ENCODE results near the gene NPBWR2.
"Not testable (repeated sequence)": the region's sequence is repeated elsewhere in the genome, so short reads cannot be mapped to it uniquely, and the experiment has no call there.

The NPBWR2 gene

DNA sequence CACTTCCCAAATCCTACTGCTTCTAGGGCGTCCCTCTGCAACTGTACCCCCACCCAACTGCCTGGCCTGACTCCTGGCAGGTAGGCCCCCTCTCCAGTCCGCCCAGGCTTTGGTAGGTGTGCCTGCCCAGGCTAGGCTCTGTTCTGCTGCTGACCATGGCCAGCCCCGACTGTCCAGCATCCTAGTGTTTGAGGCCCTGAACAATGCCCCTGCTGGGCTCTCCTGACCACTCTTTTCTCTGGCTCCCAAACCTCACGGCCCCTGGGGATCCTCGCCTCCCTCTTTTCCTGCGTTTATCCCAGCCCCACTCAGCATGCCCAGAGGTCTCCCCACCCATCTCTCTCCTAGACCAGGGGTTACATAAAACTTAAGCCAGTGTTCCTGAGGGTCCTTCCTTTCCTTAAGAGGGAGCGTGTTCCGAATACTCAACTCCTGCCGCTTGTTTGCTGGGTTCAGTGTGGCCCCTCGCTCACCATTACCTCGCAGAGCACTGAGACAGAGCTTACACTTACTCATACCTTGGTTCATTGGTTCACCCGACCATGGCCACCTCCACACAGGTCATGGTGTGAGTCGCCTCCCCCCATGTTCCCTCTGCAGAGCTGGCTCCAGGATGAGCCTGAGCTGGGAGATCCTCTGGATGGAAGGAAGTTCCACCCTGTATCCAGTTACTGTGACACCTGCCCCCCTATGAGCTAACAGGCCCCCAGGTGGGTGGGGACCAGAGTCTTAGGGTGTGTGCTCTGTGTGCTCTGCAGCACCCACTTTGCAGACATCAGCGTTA, 35.8 kb upstream of the NPBWR2 start:
- no peak for DNase-seq (ENCODE audit: low read depth)

DNA sequence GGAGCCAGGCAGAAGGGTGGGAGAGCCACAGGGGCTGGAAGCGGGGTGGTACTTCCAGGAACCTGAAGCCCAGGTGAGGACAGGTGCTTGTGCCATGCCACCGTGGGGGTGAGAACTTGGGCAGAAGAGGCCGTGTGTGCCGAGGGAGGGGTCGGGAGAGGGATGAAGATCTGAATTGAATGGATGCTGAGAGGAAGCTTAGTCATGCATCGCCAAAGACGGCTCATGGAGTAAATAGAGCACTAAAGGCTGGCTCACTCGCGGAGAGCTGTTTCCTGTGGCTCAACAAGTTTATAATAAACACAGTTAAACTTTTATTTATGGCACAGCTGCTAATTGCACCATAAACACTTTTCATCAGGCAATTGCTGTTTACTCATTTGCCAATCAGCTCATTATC, 35.2 kb upstream of the NPBWR2 start:
- no peak for DNase-seq (ENCODE audit: low read depth)

GRCh38 chr20:64140956-64141355, 33.6 kb upstream of the NPBWR2 start:
- no peak for DNase-seq (ENCODE audit: low read depth)

DNA sequence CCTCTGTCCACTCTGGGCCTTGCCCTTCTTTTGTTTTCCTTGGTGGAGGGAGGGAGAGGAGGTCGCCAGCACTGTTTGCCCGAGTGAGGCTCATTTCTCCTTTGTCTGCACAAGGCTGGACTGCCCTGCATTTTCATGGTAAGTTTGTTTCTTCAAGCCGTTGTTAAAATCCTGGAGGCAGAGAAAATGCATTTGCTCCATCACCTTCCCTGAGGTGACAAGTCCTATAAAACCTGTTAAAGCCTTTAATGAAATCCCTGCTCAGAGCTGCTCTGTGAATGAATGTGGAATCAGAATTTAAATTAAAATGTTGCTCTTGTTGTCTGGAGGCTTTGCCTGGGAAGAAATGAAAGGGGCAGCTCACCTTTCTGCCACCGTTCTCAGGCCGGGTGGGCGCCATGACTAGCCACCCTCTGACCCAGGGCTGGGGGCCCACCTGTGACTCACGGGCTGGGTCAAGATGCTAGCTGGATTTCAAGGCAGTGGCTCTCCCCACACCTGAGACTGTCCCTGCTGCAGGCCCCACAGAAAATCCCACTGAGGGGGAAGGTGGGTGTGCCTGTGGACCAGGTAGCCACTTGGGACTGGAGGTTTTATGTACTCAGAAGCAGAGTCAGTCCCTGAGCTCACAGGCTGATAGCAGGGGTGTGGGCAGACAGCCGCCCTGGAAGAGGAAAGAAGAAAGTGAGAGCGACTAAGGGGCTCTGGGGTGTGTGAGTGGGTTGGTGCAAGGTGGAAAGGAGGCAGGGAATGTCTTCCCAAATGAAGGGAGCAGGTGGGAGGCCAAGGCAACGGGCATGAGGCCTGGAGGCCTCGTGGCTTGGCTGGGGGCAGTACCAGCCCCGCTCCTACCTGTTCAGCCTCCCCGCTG, 32.9 kb upstream of the NPBWR2 start:
- DNase-seq (ENCODE audit: low read depth), result no peak

GRCh38 chr20:64139199-64140060, 32.1 kb upstream of the NPBWR2 start:
- DNase-seq (ENCODE audit: low read depth), result no peak

GRCh38 chr20:64138276-64138815, 31.0 kb upstream of the NPBWR2 start:
- no peak for DNase-seq (ENCODE audit: low read depth)

GRCh38 chr20:64137598-64138031, 30.2 kb upstream of the NPBWR2 start:
- no peak for DNase-seq (ENCODE audit: low read depth)

DNA sequence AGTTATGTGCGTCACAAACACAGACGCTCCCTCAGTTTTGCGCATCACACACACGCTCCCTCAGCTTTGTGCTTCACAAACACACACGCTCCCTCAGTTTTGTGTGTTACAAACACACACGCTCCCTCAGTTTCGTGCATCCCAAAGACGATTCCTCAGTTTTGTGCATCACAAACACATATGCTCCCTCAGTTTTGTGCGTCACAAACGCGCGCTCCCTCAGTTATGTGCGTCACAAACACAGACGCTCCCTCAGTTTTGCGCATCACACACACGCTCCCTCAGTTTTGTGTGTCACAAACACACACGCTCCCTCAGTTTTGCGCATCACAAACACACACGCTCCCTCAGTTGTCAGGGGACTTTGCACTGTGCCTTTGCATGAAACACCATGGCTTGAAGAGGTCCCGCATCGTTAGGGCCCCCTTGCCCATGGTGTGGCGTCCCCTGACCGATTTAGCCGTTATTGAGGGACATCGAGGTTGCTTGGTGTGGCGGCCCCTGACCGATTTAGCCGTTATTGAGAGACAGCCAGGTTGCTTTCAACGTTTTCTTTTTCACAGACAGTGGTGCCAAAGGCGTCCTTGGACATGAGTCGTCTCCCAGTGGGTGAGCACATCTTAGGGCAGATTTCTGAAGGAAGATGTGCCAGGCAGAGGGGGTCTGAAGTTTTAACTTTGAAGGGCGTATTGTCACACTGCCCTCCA, 28.8 kb upstream of the NPBWR2 start:
- no peak for DNase-seq (ENCODE audit: low read depth)

DNA sequence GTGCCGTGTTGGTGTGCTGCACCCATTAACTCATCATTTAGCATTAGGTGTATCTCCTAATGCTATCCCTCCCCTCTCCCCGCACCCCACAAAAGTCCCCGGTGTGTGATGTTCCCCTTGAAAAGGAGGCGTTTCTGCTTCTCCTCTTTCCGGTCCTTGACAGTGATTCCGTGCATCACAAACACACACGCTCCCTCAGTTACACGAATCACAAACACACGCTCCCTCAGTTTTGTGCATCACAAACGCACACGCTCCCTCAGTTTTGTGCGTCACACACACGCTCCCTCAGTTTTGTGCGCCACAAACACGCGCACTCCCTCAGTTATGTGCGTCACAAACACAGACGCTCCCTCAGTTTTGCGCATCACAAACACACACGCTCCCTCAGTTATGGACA, 27.4 kb upstream of the NPBWR2 start:
- not testable (repeated sequence) for DNase-seq (ENCODE audit: low read depth)

- DNase-seq (ENCODE audit: low read depth), result no peak
Measured at GRCh38 chr20:64133951-64134407, 26.6 kb upstream of the NPBWR2 start.

DNA sequence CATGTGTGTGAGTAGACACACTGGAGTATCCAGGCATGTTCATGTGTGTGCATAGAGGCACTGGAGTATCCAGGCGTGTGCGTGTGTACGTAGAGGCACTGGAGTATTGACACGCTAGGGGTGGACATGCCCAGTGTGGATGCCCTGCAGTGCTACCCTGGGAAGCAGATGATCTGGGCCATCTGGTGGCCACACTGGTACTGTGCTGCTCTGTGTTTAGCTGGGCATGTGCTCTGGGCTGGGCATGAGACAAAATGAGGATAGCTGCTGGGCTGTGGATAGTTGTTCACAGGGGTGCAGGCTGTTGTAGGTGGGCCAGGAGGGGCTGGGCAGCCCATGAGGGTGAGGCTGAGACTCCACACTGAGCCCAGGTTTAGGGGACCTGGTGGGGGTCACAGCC, 24.0 kb upstream of the NPBWR2 start:
- DNase-seq (ENCODE audit: low read depth), result no peak

DNA sequence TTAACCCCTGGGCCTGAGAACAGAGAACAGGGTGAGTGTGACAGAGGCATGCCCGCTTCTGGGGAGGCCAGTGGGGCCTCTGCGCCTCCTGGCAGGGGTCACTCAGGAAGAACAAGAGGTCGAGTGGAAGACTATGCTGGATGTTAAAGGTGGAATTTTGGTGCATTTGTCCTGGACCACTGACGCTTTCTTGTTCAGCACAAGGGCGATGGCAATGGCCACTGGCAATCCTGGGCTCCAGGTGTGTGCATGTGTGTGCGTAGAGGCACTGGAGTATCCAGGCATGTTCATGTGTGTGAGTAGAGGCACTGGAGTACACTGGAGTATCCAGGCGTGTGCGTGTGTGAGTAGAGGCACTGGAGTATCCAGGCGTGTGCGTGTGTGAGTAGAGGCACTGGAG, 23.5 kb upstream of the NPBWR2 start:
- no peak for DNase-seq (ENCODE audit: low read depth)

DNA sequence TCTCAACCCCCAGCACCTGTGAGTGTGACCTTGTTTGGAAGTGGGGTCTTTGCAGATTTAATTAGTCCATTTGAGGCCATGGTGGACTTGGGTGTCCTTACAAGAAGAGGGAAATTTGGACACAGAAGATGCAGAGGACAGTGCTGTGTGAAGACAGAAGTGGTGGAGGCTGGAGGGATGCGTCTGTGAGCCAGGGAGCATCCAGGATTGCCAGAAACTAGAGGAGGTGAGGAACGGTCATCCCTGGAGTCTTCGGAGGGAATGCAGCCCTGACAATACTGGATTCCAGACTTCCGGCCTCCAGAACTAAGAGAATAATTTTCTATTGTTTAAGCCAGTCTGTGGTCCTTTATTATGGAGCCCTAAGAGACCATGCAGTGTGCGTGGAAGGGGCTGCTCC, 22.9 kb upstream of the NPBWR2 start:
- no peak for DNase-seq (ENCODE audit: low read depth)

DNA sequence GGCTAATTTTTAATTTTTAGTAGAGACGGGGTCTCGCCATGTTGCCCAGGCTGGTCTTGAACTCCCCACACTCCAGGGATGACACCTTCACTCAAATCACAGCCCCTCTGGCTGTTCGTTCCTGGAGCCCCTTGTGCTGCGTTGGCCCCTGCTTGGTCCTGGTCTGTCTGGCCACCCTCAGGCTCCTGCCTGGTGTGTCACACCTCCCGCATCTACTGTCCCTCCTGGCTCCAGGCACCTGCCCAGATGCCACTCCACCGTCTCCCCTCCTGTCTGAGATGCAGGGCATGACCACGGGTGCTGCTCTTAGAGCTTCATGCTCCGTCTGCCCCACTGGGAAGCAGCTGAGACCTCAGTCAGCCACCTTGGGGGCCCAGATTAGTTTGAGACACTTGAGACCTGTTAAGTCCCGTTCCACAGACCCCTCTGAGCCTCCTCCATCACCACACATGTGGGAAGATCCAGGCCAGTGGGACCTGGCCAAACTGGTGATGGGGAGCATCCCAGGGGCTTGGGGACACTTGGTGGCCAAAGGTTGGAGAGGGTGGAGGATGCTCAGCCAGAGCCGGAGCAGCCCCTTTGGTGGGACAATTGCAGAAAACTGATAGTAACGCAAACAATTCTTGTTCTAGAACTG, 21.9 kb upstream of the NPBWR2 start:
- no peak for DNase-seq (ENCODE audit: low read depth)

DNA sequence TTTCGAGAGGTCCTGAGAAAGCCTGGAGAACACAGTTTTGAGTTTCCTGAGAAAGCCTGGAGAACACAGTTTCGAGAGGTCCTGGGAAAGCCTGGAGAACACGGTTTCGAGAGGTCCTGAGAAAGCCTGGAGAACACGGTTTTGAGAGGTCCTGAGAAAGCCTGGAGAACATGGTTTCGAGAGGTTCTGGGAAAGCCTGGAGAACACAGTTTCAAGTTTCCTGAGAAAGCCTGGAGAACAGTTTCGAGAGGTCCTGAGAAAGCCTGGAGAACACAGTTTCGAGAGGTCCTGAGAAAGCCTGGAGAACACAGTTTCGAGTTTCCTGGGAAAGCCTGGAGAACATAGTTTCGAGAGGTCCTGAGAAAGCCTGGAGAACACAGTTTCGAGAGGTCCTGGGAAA, 16.2 kb upstream of the NPBWR2 start:
- DNase-seq (ENCODE audit: low read depth), result not testable (repeated sequence)

DNA sequence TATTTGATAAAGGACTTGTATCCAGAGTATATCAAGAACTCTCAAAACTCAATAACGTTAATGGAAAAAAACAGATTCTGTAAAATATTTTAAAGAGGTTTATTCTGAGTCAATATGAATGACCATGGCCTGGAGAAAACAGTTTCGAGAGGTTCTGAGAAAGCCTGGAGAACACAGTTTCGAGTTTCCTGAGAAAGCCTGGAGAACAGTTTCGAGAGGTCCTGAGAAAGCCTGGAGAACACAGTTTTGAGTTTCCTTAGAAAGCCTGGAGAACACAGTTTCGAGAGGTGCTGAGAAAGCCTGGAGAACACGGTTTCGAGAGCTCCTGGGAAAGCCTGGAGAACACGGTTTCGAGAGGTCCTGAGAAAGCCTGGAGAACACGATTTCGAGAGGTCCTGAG, 15.6 kb upstream of the NPBWR2 start:
- not testable (repeated sequence) for DNase-seq (ENCODE audit: low read depth)

DNA sequence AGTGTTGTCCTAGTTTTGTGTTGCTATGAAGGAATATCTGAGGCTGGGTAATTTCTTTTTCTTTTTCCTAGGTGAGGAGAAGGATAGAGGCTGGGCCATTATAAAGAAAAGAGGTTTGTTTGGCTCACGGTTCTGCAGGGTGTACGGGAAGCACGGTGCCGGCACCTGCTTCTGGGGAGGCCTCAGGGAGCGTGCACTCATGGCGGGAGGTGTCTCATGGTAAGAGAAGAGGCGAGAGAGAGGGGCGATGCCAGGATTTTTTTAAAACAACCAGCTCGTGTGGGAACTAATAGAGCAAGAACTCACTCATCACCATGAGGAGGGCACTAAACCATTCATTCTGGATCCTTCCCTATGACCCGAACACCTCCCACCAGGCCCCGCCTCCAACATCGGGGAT, 14.2 kb upstream of the NPBWR2 start:
- no peak for DNase-seq (ENCODE audit: low read depth)

GRCh38 chr20:64119681-64120341, 12.4 kb upstream of the NPBWR2 start:
- no peak for DNase-seq (ENCODE audit: low read depth)

DNA sequence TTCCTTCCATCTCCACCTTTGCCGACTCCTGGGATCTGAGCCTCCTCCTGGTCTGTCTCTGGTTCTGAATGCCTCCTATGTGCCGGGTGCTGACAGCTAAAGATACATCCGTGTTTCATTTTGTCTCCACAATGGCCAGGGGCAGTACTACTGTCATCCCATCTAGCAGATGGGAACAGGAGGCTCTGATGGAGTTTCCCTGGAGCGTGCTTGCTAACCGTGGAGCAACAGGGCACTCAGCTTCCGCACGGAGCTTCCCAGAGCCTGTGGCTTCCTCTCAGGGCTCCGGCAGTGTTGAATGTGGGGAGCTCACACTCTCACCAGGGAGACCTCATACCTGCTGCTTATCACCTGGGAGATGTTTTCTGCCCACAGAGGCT, 11.9 kb upstream of the NPBWR2 start:
- DNase-seq (ENCODE audit: low read depth), result no peak

DNA sequence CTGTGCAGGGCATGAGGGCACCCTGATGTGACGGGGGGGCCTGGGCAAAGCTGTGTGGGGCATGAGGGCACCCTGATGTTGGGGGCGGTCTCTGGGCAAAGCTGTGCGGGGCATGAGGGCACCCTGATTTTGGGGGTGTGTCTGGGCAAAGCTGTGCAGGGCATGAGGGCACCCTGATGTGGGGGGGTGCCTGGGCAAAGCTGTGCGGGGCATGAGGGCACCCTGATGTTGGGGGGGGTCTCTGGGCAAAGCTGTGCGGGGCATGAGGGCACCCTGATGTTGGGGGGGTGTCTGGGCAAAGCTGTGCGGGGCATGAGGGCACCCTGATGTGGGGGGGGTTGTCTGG, 10.0 kb upstream of the NPBWR2 start:
- not testable (repeated sequence) for DNase-seq (ENCODE audit: low read depth)
